Uterus (tissue), 4 donors: ENCODE results near the gene CLSTN2. TPM values are rescaled to one million over a fixed set of nuclear protein-coding genes. Genes with fewer than 3 reads are reported as not detected.

Source experiments
- DNase-seq, 2 donors: peaks; one replicate each; pipeline ENCODE4 v3.0.0-alpha.2; 2019 to 2020
- H3K27ac ChIP-seq, 2 donors: fragments of 200-600 bp; sonication (generic); 1 replicate in 1 of 2; 2 replicates in 1 of 2; pipeline ENCODE4 v1.5.1; 2016 to 2018
- H3K27me3 ChIP-seq, 2 donors: fragments of 200-600 bp; sonication (generic); one replicate each; pipeline ENCODE4 v1.5.1; 2018 to 2019; ENCODE audit warnings: control low read depth in 1 of 2
- H3K36me3 ChIP-seq, 2 donors: fragments of 200-600 bp; sonication (generic); one replicate each; pipeline ENCODE4 v1.5.1; 2019; ENCODE audit warnings: control low read depth in 1 of 2
- H3K4me1 ChIP-seq, 2 donors: fragments of 200-600 bp; sonication (generic); one replicate each; pipeline ENCODE4 v1.5.1; 2018 to 2019; ENCODE audit warnings: control low read depth in 1 of 2
- H3K4me3 ChIP-seq, 2 donors: fragments of 200-600 bp; sonication (generic); 1 replicate in 1 of 2; 2 replicates in 1 of 2; pipeline ENCODE4 v1.5.1; 2018 to 2019; ENCODE audit warnings: mild to moderate bottlenecking in 1 of 2
- H3K9me3 ChIP-seq, 2 donors: fragments of 200-600 bp; sonication (generic); one replicate each; pipeline ENCODE4 v1.5.1; 2019; ENCODE audit warnings: control low read depth in 1 of 2
- POLR2A ChIP-seq, 2 donors: fragments of 450-650 bp; IDR thresholded peaks; one replicate each; pipeline ENCODE4 v1.6.1; 2016; ENCODE audit warnings: antibody characterized with exemption in 2 of 2, mild to moderate bottlenecking in 1 of 2, moderate library complexity in 1 of 2
- intact Hi-C: fragments of 100-400 bp; cut with DNase I; formaldehyde crosslinking; loops from one replicate; pipeline ENCODE4 v1.15.1; 2023; ENCODE audit warnings: low total_unique reads
- total RNA-seq, 4 donors: library from RNA; depleted of rRNA in 3 of 4; stranded (reverse); fragments of >200 nt in 3 of 4; gene quantifications; one replicate each; pipeline versions ENCODE4 v1.1.0 to v1.2.4, GENCODE V29; 2014 to 2023
- TF ChIP-seq, protein P1 (sequence below), 4 experiments: fragments of 200-600 bp in 2 of 4; fragments of 450-650 bp in 2 of 4; sonication (generic) in 2 of 4; IDR thresholded peaks; one replicate each; pipeline ENCODE4 v1.5.1; 2016 to 2019; ENCODE audit warnings: antibody characterized with exemption in 4 of 4, mild to moderate bottlenecking in 2 of 4, moderate library complexity in 1 of 4
- donor health status: DM: yes; HTN: yes; CAD: no.

Gene CLSTN2
- total RNA-seq, 4 donors from 2014 or later: 4.7 to 32.2 (median 19.2) TPM

- no peaks in the 10 kb centered on the region for H3K9me3 ChIP-seq
- intact Hi-C loops: no loop called here
- DNase-seq: no peak
- H3K4me1 ChIP-seq: no peaks in the 10 kb centered on the region
- H3K4me3 ChIP-seq: no peak overlapping the region
- no peak overlapping the region for H3K27ac ChIP-seq
- TF ChIP-seq, protein P1, sequence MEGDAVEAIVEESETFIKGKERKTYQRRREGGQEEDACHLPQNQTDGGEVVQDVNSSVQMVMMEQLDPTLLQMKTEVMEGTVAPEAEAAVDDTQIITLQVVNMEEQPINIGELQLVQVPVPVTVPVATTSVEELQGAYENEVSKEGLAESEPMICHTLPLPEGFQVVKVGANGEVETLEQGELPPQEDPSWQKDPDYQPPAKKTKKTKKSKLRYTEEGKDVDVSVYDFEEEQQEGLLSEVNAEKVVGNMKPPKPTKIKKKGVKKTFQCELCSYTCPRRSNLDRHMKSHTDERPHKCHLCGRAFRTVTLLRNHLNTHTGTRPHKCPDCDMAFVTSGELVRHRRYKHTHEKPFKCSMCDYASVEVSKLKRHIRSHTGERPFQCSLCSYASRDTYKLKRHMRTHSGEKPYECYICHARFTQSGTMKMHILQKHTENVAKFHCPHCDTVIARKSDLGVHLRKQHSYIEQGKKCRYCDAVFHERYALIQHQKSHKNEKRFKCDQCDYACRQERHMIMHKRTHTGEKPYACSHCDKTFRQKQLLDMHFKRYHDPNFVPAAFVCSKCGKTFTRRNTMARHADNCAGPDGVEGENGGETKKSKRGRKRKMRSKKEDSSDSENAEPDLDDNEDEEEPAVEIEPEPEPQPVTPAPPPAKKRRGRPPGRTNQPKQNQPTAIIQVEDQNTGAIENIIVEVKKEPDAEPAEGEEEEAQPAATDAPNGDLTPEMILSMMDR (IDR thresholded peaks at IDR 0.05): no peak
- H3K36me3 ChIP-seq: no peaks in the 10 kb centered on the region
- no peaks in the 10 kb centered on the region for H3K27me3 ChIP-seq
Measured at GRCh38 chr3:140527156-140527555, 592.2 kb downstream of the CLSTN2 start.

GRCh38 chr3:140529096-140529495, 594.1 kb downstream of the CLSTN2 start:
- TF ChIP-seq POLR2A (IDR thresholded peaks at IDR 0.05): no peak
- TF ChIP-seq, protein P1 (IDR thresholded peaks at IDR 0.05): no peak
- Histone ChIP-seq H3K9me3 (no peaks in the 10 kb centered on the region), H3K27me3 (no peaks in the 10 kb centered on the region), H3K4me3 (no peak overlapping the region), H3K4me1 (no peaks in the 10 kb centered on the region), H3K27ac (no peak overlapping the region), H3K36me3 (no peaks in the 10 kb centered on the region)
- DNase-seq: no peak
- intact Hi-C loops: no loop called here

- TF ChIP-seq, protein P1 (IDR thresholded peaks at IDR 0.05): no peak
- no peak for TF ChIP-seq POLR2A (IDR thresholded peaks at IDR 0.05)
- no peak overlapping the region for H3K4me3 ChIP-seq
- no peaks in the 10 kb centered on the region for H3K36me3 ChIP-seq
- H3K27ac ChIP-seq: no peak overlapping the region
- no peaks in the 10 kb centered on the region for H3K27me3 ChIP-seq
- H3K4me1 ChIP-seq: no peaks in the 10 kb centered on the region
- no peak for DNase-seq
- no peaks in the 10 kb centered on the region for H3K9me3 ChIP-seq
- intact Hi-C loops: no loop called here
Measured at GRCh38 chr3:140529558-140529957, 594.6 kb downstream of the CLSTN2 start.

GRCh38 chr3:140530131-140530530, 595.1 kb downstream of the CLSTN2 start:
- Histone ChIP-seq H3K4me1 (no peaks in the 10 kb centered on the region), H3K9me3 (no peaks in the 10 kb centered on the region), H3K27ac (no peak overlapping the region), H3K27me3 (no peaks in the 10 kb centered on the region), H3K36me3 (no peaks in the 10 kb centered on the region), H3K4me3 (no peak overlapping the region)
- DNase-seq: no peak
- TF ChIP-seq, protein P1 (IDR thresholded peaks at IDR 0.05): no peak
- TF ChIP-seq POLR2A (IDR thresholded peaks at IDR 0.05): no peak
- intact Hi-C loops: no loop called here

- Histone ChIP-seq H3K27ac (no peak overlapping the region), H3K4me1 (no peaks in the 10 kb centered on the region), H3K9me3 (no peaks in the 10 kb centered on the region), H3K4me3 (no peak overlapping the region), H3K36me3 (no peaks in the 10 kb centered on the region), H3K27me3 (no peaks in the 10 kb centered on the region)
- intact Hi-C loops: no loop called here
- no peak for DNase-seq
- TF ChIP-seq, protein P1 (IDR thresholded peaks at IDR 0.05): no peak
- TF ChIP-seq POLR2A (IDR thresholded peaks at IDR 0.05): no peak
Measured at GRCh38 chr3:140530603-140531002, 595.6 kb downstream of the CLSTN2 start.
